Neuronal stem cell (in vitro differentiated cells): Measurements from ENCODE around the gene LAMA5.

ENCODE experiments used
- DNase-seq: peaks from one replicate; pipeline ENCODE4 v3.0.0-alpha.2; 2013; ENCODE audit warnings: low spot score
- H2AFZ ChIP-seq: one replicate; pipeline ENCODE4 v1.6.1; 2013; ENCODE audit warnings: mild to moderate bottlenecking, low read length, inconsistent platforms
- H2AK5ac ChIP-seq: 2 replicates; pipeline ENCODE4 v1.6.1; 2013; ENCODE audit warnings: low read depth, mild to moderate bottlenecking, inconsistent platforms, low read length, moderate library complexity, mixed read lengths
- H2BK120ac ChIP-seq: 2 replicates; pipeline ENCODE4 v1.6.1; 2013; ENCODE audit warnings: low read depth, mild to moderate bottlenecking, inconsistent platforms, low read length, moderate library complexity, mixed read lengths
- H2BK12ac ChIP-seq: one replicate; pipeline ENCODE4 v1.6.1; 2013; ENCODE audit warnings: low read length, inconsistent platforms
- H2BK15ac ChIP-seq: 2 replicates; pipeline ENCODE4 v1.6.1; 2013; ENCODE audit warnings: mild to moderate bottlenecking, low read length, inconsistent platforms, mixed read lengths
- H2BK5ac ChIP-seq: one replicate; pipeline ENCODE4 v1.6.1; 2013; ENCODE audit warnings: inconsistent platforms, mild to moderate bottlenecking, low read length, moderate library complexity
- H3K14ac ChIP-seq: one replicate; pipeline ENCODE4 v1.6.1; 2013; ENCODE audit warnings: low read length, inconsistent platforms
- H3K18ac ChIP-seq: 2 replicates; pipeline ENCODE4 v1.6.1; 2013; ENCODE audit warnings: low read length, inconsistent platforms
- H3K23ac ChIP-seq: 2 replicates; pipeline ENCODE4 v1.6.1; 2013; ENCODE audit warnings: low read depth, mild to moderate bottlenecking, mixed read lengths, low read length, inconsistent platforms; ENCODE audit not compliant: poor library complexity
- H3K27ac ChIP-seq: replicated peaks from 3 replicates; pipeline ENCODE4 v1.5.1; 2013; ENCODE audit warnings: low read length, inconsistent platforms
- H3K27me3 ChIP-seq, 3 experiments: 2 replicates each; pipeline ENCODE4 v1.6.1; 2013; ENCODE audit warnings: low read length in 3 of 3, mild to moderate bottlenecking in 2 of 3, inconsistent platforms in 1 of 3, low read depth in 1 of 3, mixed read lengths in 1 of 3, moderate library complexity in 1 of 3; ENCODE audit not compliant: control insufficient read depth in 3 of 3, insufficient read depth in 3 of 3
- H3K36me3 ChIP-seq, 2 donors: replicated peaks in 1 of 2; 2 replicates each; pipeline ENCODE4 v1.6.1; 2013; ENCODE audit warnings: low read length in 2 of 2; ENCODE audit not compliant: control insufficient read depth in 2 of 2, insufficient read depth in 2 of 2
- H3K4ac ChIP-seq: 2 replicates; pipeline ENCODE4 v1.6.1; 2013; ENCODE audit warnings: inconsistent platforms, mild to moderate bottlenecking, low read length, moderate library complexity
- H3K4me1 ChIP-seq, 2 donors: 1 replicate in 1 of 2; 2 replicates in 1 of 2; pipeline ENCODE4 v1.6.1; 2013; ENCODE audit warnings: low read length in 2 of 2, low read depth in 1 of 2; ENCODE audit not compliant: control insufficient read depth in 2 of 2, insufficient read depth in 1 of 2
- H3K4me2 ChIP-seq: one replicate; pipeline ENCODE4 v1.6.1; 2013; ENCODE audit warnings: mild to moderate bottlenecking, low read length, inconsistent platforms; ENCODE audit not compliant: insufficient read depth, poor library complexity, severe bottlenecking
- H3K4me3 ChIP-seq, 2 donors: 2 replicates each; pipeline ENCODE4 v1.5.1; 2013; ENCODE audit warnings: low read length in 2 of 2, mild to moderate bottlenecking in 2 of 2, inconsistent platforms in 1 of 2, moderate library complexity in 1 of 2
- H3K79me1 ChIP-seq: one replicate; pipeline ENCODE4 v1.6.1; 2013; ENCODE audit warnings: low read depth, mild to moderate bottlenecking, inconsistent platforms, low read length, moderate library complexity
- H3K9ac ChIP-seq: one replicate; pipeline ENCODE4 v1.6.1; 2013; ENCODE audit warnings: mild to moderate bottlenecking, low read depth, low read length, inconsistent platforms; ENCODE audit not compliant: poor library complexity
- H3K9me3 ChIP-seq, 2 donors: replicated peaks in 1 of 2; 2 replicates each; pipeline versions ENCODE3 to v1.6.1; 2013; ENCODE audit warnings: low read length in 2 of 2, mild to moderate bottlenecking in 2 of 2, inconsistent platforms in 1 of 2, low read depth in 1 of 2, mixed read lengths in 1 of 2, moderate library complexity in 1 of 2; ENCODE audit not compliant: control insufficient read depth in 2 of 2, insufficient read depth in 1 of 2
- H4K8ac ChIP-seq: one replicate; pipeline ENCODE4 v1.6.1; 2013; ENCODE audit warnings: low read depth, mild to moderate bottlenecking, inconsistent platforms, low read length, moderate library complexity
- H4K91ac ChIP-seq: one replicate; pipeline ENCODE4 v1.6.1; 2013; ENCODE audit warnings: low read length, low read depth, mild to moderate bottlenecking, inconsistent platforms; ENCODE audit not compliant: poor library complexity
- WGBS, 2 donors: extraction: QIAGEN DNeasy Blood & Tissue Kit; methylation state at CpG; one replicate each; pipeline ENCODE4 v1.1.7; 2013; ENCODE audit warnings: missing lambda C conversion rate in 2 of 2, mixed read lengths in 1 of 2; ENCODE audit not compliant: insufficient read length in 2 of 2, insufficient replicate concordance in 1 of 2; ENCODE audit errors: extremely low coverage in 2 of 2; 5-methylcytosine and 5-hydroxymethylcytosine counted together

LAMA5 gene

GRCh38 chr20:62274332-62274950 lies 92.7 kb downstream of the LAMA5 start:
- Histone ChIP-seq H2BK120ac (no peak overlapping the region), H3K4me3 (no peak overlapping the region), H3K4me2 (no peak overlapping the region), H2AK5ac (peak overlapping the region; percentile 14), H3K9me3 (no peaks in the 10 kb centered on the region), H2BK5ac (no peak overlapping the region), H3K14ac (no peak overlapping the region), H3K27me3 (no peaks in the 10 kb centered on the region), H3K23ac (no peak overlapping the region), H2BK12ac (no peak overlapping the region), H3K4ac (no peak overlapping the region), H2BK15ac (no peak overlapping the region), H4K91ac (no peak overlapping the region), H3K36me3 (peaks cover 31 to 68% of the 10 kb centered on the region in 2 donors), H4K8ac (no peak overlapping the region), H3K79me1 (peaks cover 3% of the 10 kb centered on the region), H3K18ac (no peak overlapping the region), H3K4me1 (no peaks in the 10 kb centered on the region), H3K27ac (no peak overlapping the region), H3K9ac (no peak overlapping the region), H2AFZ (no peak overlapping the region)
- no CpG with 5 or more reads among the region's 13 CpGs for WGBS, 2 donors
- no peak for DNase-seq

- H3K4me3 ChIP-seq: no peak overlapping the region
- no peak overlapping the region for H2BK12ac ChIP-seq
- no peak overlapping the region for H2BK15ac ChIP-seq
- no peaks in the 10 kb centered on the region for H3K4me1 ChIP-seq
- H3K9ac ChIP-seq: no peak overlapping the region
- no peak overlapping the region for H2AFZ ChIP-seq
- H3K27ac ChIP-seq: no peak overlapping the region
- DNase-seq: no peak
- H3K4ac ChIP-seq: no peak overlapping the region
- no peak overlapping the region for H2AK5ac ChIP-seq
- no peak overlapping the region for H3K23ac ChIP-seq
- no peak overlapping the region for H3K14ac ChIP-seq
- H3K18ac ChIP-seq: no peak overlapping the region
- H4K91ac ChIP-seq: no peak overlapping the region
- peaks cover 3% of the 10 kb centered on the region for H3K79me1 ChIP-seq
- no peaks in the 10 kb centered on the region for H3K27me3 ChIP-seq
- peaks cover 24 to 57% of the 10 kb centered on the region in 2 donors for H3K36me3 ChIP-seq
- no peak overlapping the region for H3K4me2 ChIP-seq
- H2BK5ac ChIP-seq: no peak overlapping the region
- no CpG with 5 or more reads among the region's 18 CpGs for WGBS, 2 donors
- no peak overlapping the region for H4K8ac ChIP-seq
- no peaks in the 10 kb centered on the region for H3K9me3 ChIP-seq
- no peak overlapping the region for H2BK120ac ChIP-seq
These were observed 93.7 kb downstream of the LAMA5 start for GRCh38 chr20:62273416-62273815.

GRCh38 chr20:62272200-62272599 lies 94.9 kb downstream of the LAMA5 start:
- Histone ChIP-seq H2BK5ac (peak overlapping the region; percentile 29), H3K4me3 (no peak overlapping the region), H3K23ac (peak overlapping the region; percentile 65), H4K91ac (no peak overlapping the region), H2AK5ac (no peak overlapping the region), H3K9me3 (no peaks in the 10 kb centered on the region), H3K36me3 (peaks cover 20 to 48% of the 10 kb centered on the region in 2 donors), H2BK15ac (no peak overlapping the region), H2BK120ac (no peak overlapping the region), H3K27ac (no peak overlapping the region), H2BK12ac (no peak overlapping the region), H2AFZ (no peak overlapping the region), H3K18ac (no peak overlapping the region), H3K14ac (no peak overlapping the region), H3K9ac (peak overlapping the region; percentile 12), H3K27me3 (no peaks in the 10 kb centered on the region), H3K79me1 (no peaks in the 10 kb centered on the region), H3K4me1 (no peaks in the 10 kb centered on the region), H4K8ac (no peak overlapping the region), H3K4me2 (no peak overlapping the region), H3K4ac (no peak overlapping the region)
- DNase-seq: no peak
- whole genome bisulfite sequencing, 2 donors: no CpG with 5 or more reads among the region's 10 CpGs

GRCh38 chr20:62269871-62270270 lies 97.2 kb downstream of the LAMA5 start:
- Histone ChIP-seq H3K4me2 (no peak overlapping the region), H3K14ac (peak overlapping the region; percentile 17), H3K36me3 (peaks cover 27 to 57% of the 10 kb centered on the region in 2 donors), H2BK12ac (peak overlapping the region; percentile 97), H3K23ac (peak overlapping the region; percentile 80), H2BK120ac (no peak overlapping the region), H3K18ac (no peak overlapping the region), H4K8ac (no peak overlapping the region), H3K27ac (no peak overlapping the region), H2AFZ (no peak overlapping the region), H4K91ac (no peak overlapping the region), H3K27me3 (no peaks in the 10 kb centered on the region), H3K9me3 (peaks cover 5 to 14% of the 10 kb centered on the region in 2 donors), H2AK5ac (no peak overlapping the region), H2BK5ac (peak overlapping the region; percentile 13), H3K79me1 (no peaks in the 10 kb centered on the region), H3K4me1 (no peaks in the 10 kb centered on the region), H3K4ac (no peak overlapping the region), H3K4me3 (peak overlapping the region in 1 of 2 donors; percentile 59), H3K9ac (no peak overlapping the region), H2BK15ac (no peak overlapping the region)
- DNase-seq: no peak
- no CpG with 5 or more reads among the region's 17 CpGs for WGBS, 2 donors
